GM12878 (cell line): ENCODE data around the gene HADHA. TPM values are rescaled to one million over a fixed set of nuclear protein-coding genes. Genes with fewer than 3 reads are reported as not detected.

Source experiments
- ATAC-seq: fragments of 200-7000 bp; cut with Tn5 transposase; 3 replicates; pipeline ENCODE4 v1.9.1; 2020; ENCODE audit warnings: mild to moderate bottlenecking, moderate library complexity
- BruUV-seq: library from RNA; stranded (reverse); fragments of 400-500 nt; replicated peaks from 2 replicates; lab custom pipeline; 2021; lab: Mats Ljungman, UMichigan
- CTCF ChIA-PET: fragments of 300-600 bp; sonication (Branson Sonifier 250); formaldehyde crosslinking; extraction: SDS; loops from one replicate; lab custom pipeline; 2021; ENCODE audit warnings: inconsistent platforms; lab: Yijun Ruan, JAX
- POLR2A ChIA-PET: fragments of 350-600 bp; formaldehyde crosslinking; extraction: SDS; loops from one replicate; lab custom pipeline; 2021; ENCODE audit warnings: inconsistent platforms; lab: Charles Lee
- RAD21 ChIA-PET: fragments of 300-600 bp; sonication (Branson Sonifier 250); formaldehyde crosslinking; loops from one replicate; lab custom pipeline; 2023; ENCODE audit warnings: antibody characterized with exemption; ENCODE audit not compliant: unreplicated experiment; lab: Charles Lee
- SMC1A ChIA-PET: fragments of 300-600 bp; sonication (Branson Sonifier 250); formaldehyde crosslinking; loops from one replicate; lab custom pipeline; 2023; ENCODE audit not compliant: unreplicated experiment, uncharacterized antibody; lab: Charles Lee
- DNase-seq: peaks from one replicate; pipeline ENCODE4 v3.0.0-alpha.2; 2011; ENCODE audit warnings: low read depth, low spot score
- FAIRE-seq: peaks from 3 replicates; lab custom pipeline; 2011; peaks lifted over from hg19 to GRCh38; lab: Jason Lieb, UNC
- H2AFZ ChIP-seq: 2 replicates; pipeline ENCODE4 v1.6.0; 2011; ENCODE audit warnings: low read depth, low read length, control low read depth; ENCODE audit not compliant: control insufficient read depth
- H3K27ac ChIP-seq: 2 replicates; pipeline ENCODE4 v1.5.1; 2011; ENCODE audit warnings: control low read depth; ENCODE audit not compliant: control insufficient read depth, insufficient read depth
- H3K27me3 ChIP-seq, 2 experiments: replicated peaks in 1 of 2; 2 replicates each; pipeline versions ENCODE4 v1.6.0 to v1.6.1; 2011; ENCODE audit warnings: low read length in 1 of 2; ENCODE audit not compliant: control insufficient read depth in 2 of 2, insufficient read depth in 2 of 2
- H3K36me3 ChIP-seq, 2 experiments: 2 replicates each; pipeline ENCODE4 v1.5.1; 2011; ENCODE audit warnings: low read length in 1 of 2; ENCODE audit not compliant: control insufficient read depth in 2 of 2, insufficient read depth in 2 of 2
- H3K4me1 ChIP-seq: 2 replicates; pipeline ENCODE4 v1.6.1; 2011; ENCODE audit warnings: mild to moderate bottlenecking, low read length, moderate library complexity, mixed read lengths; ENCODE audit not compliant: control insufficient read depth, insufficient read depth
- H3K4me2 ChIP-seq: 2 replicates; pipeline ENCODE4 v1.6.0; 2011; ENCODE audit warnings: control low read depth; ENCODE audit not compliant: control insufficient read depth, insufficient read depth
- H3K4me3 ChIP-seq: fragments of 200-600 bp; sonication (generic); 2 replicates; pipeline ENCODE4 v1.5.1; 2016
- H3K79me2 ChIP-seq: 2 replicates; pipeline ENCODE4 v1.6.0; 2011; ENCODE audit warnings: low read length; ENCODE audit not compliant: control insufficient read depth, insufficient read depth
- H3K9ac ChIP-seq: 2 replicates; pipeline ENCODE4 v1.8.0; 2011; ENCODE audit warnings: low read length, control low read depth, mixed read lengths; ENCODE audit not compliant: control insufficient read depth, insufficient read depth
- H3K9me3 ChIP-seq: replicated peaks from 3 replicates; pipeline ENCODE4 v1.5.1; 2011; ENCODE audit warnings: mild to moderate bottlenecking, low read length; ENCODE audit not compliant: control insufficient read depth, insufficient read depth
- H4K20me1 ChIP-seq: 2 replicates; pipeline ENCODE4 v1.6.0; 2011; ENCODE audit not compliant: control insufficient read depth, insufficient read depth
- HCFC1 ChIP-seq: fragments of 150-350 bp; IDR thresholded peaks from 2 replicates; pipeline ENCODE4 v1.6.1; 2014; ENCODE audit warnings: low read length
- HDGF ChIP-seq: fragments of 450-650 bp; IDR thresholded peaks from 2 replicates; pipeline ENCODE4 v1.6.1; 2016; ENCODE audit warnings: antibody characterized with exemption
- NR2C2 ChIP-seq: IDR thresholded peaks from 2 replicates; pipeline ENCODE4 v1.6.1; 2011; ENCODE audit warnings: borderline replicate concordance, low read depth; ENCODE audit not compliant: control insufficient read depth, insufficient read length
- NRF1 ChIP-seq: conservative IDR thresholded peaks from 2 replicates; pipeline ENCODE4 v1.6.1; 2011; ENCODE audit warnings: mild to moderate bottlenecking, low read depth, low read length, improper control_type of control experiment
- SMAD5 ChIP-seq: IDR thresholded peaks from 2 replicates; pipeline ENCODE4 v1.6.1; 2016; ENCODE audit warnings: antibody characterized with exemption, low read depth
- ZNF384 ChIP-seq: IDR thresholded peaks from 2 replicates; pipeline ENCODE4 v1.6.1; 2012; ENCODE audit warnings: low read depth, mild to moderate bottlenecking, low read length, improper control_type of control experiment, borderline replicate concordance
- WGBS: methylation state at CpG from one replicate; pipeline ENCODE4 v1.1.6; 2016; ENCODE audit warnings: low lambda C conversion rate; ENCODE audit not compliant: insufficient replicate concordance, insufficient coverage; ENCODE audit errors: missing lambda C conversion rate; 5-methylcytosine and 5-hydroxymethylcytosine counted together
- in situ Hi-C: fragments of 300-500 bp; cut with MboI; formaldehyde crosslinking; loops from 9 replicates; pipeline ENCODE4 v1.14.3; 2018; ENCODE audit warnings: mixed read lengths
- intact Hi-C: fragments of 100-400 bp; cut with micrococcal nuclease; formaldehyde crosslinking; loops from one replicate; pipeline ENCODE4 v1.14.2; 2022; ENCODE audit not compliant: unreplicated experiment
- polyA plus RNA-seq, 11 experiments: library from polyadenylated mRNA; depleted of rRNA in 4 of 11; unstranded in 6 of 11; stranded (reverse) in 5 of 11; fragments of >200 nt; fragmentation: Nextera tagmentation in 4 of 11; fragmentation: Illumina TruSeq in 1 of 11; extraction: Ambion mirVana in 4 of 11; extraction: Trizol in 1 of 11; gene quantifications; 1 replicate in 1 of 11; 2 replicates in 10 of 11; pipeline versions ENCODE4 v1.2.1 to v1.2.3, GENCODE V29; 2011 to 2016; ENCODE audit warnings: inconsistent platforms in 2 of 11, missing spikeins in 2 of 11, low read depth in 1 of 11
- total RNA-seq, 4 experiments: library from RNA; depleted of rRNA in 3 of 4; stranded (reverse); fragments of >200 nt in 3 of 4; fragmentation: Illumina TruSeq in 1 of 4; extraction: Trizol in 1 of 4; gene quantifications; 2 replicates each; pipeline versions ENCODE4 v1.2.1 to v1.2.3, GENCODE V29; 2013 to 2021
- TF ChIP-seq, protein P1 (sequence below): IDR thresholded peaks from 2 replicates; pipeline ENCODE4 v1.6.1; 2012; ENCODE audit warnings: mild to moderate bottlenecking, low read depth, low read length
- TF ChIP-seq, protein P2 (sequence below): fragments of 150-350 bp; IDR thresholded peaks from 2 replicates; pipeline ENCODE4 v1.6.1; 2014; ENCODE audit warnings: mild to moderate bottlenecking, low read depth, low read length

The HADHA gene
- total and polyA plus RNA-seq, 10 of the 15 experiments (the other 5 are each of a cell fraction or from before 2014, with no cell fraction given), result 109 to 207 (median 165) TPM

DNA sequence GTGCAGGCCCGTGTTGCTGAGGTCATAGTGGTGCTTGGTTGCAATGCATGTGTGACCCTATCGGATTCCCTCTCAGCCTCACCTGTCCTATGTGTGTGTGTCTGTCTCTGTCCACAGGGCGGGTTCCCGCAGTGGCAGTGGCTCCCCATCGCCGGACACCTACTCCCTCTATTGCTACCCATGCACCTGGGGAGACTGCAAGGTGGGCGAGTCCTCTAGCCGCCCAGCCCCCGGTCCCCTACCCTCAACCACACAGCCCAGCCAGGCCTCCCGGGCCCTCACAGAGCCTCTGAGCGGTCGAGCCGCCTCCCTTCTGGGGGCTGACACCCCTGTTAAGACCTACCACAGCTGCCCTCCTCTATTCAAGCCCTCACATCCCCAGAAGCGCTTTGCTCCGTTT lies 57.3 kb downstream of the HADHA start:
- FAIRE-seq (no peak), DNase-seq (no peak), ATAC-seq (no peak)
- BruUV-seq, result no TSS peak
- ChIA-PET CTCF (interaction anchor here (1.0 to 1.2 kb wide), 2 partner anchors 12 to 27 kb away, joined by 3 read pairs; no protein-coding TSS in a partner anchor), SMC1A (interaction anchor here (1.0 kb wide), 1 partner anchor 13 kb away, joined by 3 read pairs; no protein-coding TSS in a partner anchor), POLR2A (no interaction called here), RAD21 (no interaction called here)
- no peak overlapping the region for H3K27ac ChIP-seq
- intact Hi-C loops (no loop called here), in situ Hi-C loops (no loop called here)
- H3K36me3 ChIP-seq, result peaks cover 9% of the 10 kb centered on the region in 2 experiments; a peak in 3 of 4 replicates
- no peaks in the 10 kb centered on the region for H3K79me2 ChIP-seq
- H4K20me1 ChIP-seq, result no peaks in the 10 kb centered on the region
- H3K27me3 ChIP-seq, result 0 out of 4 replicates have a peak, but pooled peaks cover 0 to 2% of the 10 kb centered on the region in 2 experiments
- no peak overlapping the region for H3K9ac ChIP-seq
- no peak for TF ChIP-seq HDGF
- TF ChIP-seq, protein P1, sequence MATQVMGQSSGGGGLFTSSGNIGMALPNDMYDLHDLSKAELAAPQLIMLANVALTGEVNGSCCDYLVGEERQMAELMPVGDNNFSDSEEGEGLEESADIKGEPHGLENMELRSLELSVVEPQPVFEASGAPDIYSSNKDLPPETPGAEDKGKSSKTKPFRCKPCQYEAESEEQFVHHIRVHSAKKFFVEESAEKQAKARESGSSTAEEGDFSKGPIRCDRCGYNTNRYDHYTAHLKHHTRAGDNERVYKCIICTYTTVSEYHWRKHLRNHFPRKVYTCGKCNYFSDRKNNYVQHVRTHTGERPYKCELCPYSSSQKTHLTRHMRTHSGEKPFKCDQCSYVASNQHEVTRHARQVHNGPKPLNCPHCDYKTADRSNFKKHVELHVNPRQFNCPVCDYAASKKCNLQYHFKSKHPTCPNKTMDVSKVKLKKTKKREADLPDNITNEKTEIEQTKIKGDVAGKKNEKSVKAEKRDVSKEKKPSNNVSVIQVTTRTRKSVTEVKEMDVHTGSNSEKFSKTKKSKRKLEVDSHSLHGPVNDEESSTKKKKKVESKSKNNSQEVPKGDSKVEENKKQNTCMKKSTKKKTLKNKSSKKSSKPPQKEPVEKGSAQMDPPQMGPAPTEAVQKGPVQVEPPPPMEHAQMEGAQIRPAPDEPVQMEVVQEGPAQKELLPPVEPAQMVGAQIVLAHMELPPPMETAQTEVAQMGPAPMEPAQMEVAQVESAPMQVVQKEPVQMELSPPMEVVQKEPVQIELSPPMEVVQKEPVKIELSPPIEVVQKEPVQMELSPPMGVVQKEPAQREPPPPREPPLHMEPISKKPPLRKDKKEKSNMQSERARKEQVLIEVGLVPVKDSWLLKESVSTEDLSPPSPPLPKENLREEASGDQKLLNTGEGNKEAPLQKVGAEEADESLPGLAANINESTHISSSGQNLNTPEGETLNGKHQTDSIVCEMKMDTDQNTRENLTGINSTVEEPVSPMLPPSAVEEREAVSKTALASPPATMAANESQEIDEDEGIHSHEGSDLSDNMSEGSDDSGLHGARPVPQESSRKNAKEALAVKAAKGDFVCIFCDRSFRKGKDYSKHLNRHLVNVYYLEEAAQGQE, result no peak
- no peak for TF ChIP-seq NR2C2
- TF ChIP-seq ZNF384, result no peak
- TF ChIP-seq HCFC1, result no peak
- TF ChIP-seq, protein P2, sequence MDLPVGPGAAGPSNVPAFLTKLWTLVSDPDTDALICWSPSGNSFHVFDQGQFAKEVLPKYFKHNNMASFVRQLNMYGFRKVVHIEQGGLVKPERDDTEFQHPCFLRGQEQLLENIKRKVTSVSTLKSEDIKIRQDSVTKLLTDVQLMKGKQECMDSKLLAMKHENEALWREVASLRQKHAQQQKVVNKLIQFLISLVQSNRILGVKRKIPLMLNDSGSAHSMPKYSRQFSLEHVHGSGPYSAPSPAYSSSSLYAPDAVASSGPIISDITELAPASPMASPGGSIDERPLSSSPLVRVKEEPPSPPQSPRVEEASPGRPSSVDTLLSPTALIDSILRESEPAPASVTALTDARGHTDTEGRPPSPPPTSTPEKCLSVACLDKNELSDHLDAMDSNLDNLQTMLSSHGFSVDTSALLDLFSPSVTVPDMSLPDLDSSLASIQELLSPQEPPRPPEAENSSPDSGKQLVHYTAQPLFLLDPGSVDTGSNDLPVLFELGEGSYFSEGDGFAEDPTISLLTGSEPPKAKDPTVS, result no peak
- TF ChIP-seq NRF1, result no peak
- TF ChIP-seq SMAD5, result no peak
- WGBS, result 86% methylated on average over 15 of the region's 15 CpGs
- H3K4me2 ChIP-seq, result no peak overlapping the region
- no peaks in the 10 kb centered on the region for H3K9me3 ChIP-seq
- no peak overlapping the region for H2AFZ ChIP-seq
- no peak overlapping the region for H3K4me3 ChIP-seq
- H3K4me1 ChIP-seq, result no peaks in the 10 kb centered on the region
